AG09319 (cell line): ENCODE measurements around the gene C5orf58.

Source experiments
- DNase-seq: peaks from one replicate; pipeline ENCODE4 v3.0.0-alpha.2; 2010; ENCODE audit warnings: low read depth; ENCODE audit errors: extremely low read depth
- TF ChIP-seq, protein P1 (sequence below): IDR thresholded peaks from 2 replicates; pipeline ENCODE4 v1.5.1; 2011; ENCODE audit warnings: low read depth, mild to moderate bottlenecking, inconsistent platforms, low read length, moderate library complexity

C5orf58 gene

DNA sequence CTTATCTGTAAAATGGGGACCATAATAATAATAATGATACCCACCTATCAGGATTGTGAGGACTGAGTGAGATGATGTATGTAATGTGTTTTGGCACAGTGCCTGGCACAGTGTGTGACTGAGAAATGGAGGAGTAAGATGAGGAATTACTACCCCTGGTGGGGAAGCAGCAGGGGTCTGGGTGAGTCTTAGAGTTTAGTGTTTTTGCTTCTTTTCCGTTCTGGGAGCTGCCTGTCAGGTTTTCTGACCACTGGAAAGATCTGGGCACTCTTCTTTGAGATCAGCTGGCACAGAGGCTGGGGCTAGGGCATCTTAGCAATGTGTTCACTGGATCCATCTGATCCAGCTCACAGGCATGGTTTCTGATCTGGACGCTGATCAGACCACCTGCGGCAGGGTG lies 56.3 kb downstream of the C5orf58 start:
- TF ChIP-seq, protein P1, sequence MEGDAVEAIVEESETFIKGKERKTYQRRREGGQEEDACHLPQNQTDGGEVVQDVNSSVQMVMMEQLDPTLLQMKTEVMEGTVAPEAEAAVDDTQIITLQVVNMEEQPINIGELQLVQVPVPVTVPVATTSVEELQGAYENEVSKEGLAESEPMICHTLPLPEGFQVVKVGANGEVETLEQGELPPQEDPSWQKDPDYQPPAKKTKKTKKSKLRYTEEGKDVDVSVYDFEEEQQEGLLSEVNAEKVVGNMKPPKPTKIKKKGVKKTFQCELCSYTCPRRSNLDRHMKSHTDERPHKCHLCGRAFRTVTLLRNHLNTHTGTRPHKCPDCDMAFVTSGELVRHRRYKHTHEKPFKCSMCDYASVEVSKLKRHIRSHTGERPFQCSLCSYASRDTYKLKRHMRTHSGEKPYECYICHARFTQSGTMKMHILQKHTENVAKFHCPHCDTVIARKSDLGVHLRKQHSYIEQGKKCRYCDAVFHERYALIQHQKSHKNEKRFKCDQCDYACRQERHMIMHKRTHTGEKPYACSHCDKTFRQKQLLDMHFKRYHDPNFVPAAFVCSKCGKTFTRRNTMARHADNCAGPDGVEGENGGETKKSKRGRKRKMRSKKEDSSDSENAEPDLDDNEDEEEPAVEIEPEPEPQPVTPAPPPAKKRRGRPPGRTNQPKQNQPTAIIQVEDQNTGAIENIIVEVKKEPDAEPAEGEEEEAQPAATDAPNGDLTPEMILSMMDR, result no peak
- no peak for DNase-seq

DNA sequence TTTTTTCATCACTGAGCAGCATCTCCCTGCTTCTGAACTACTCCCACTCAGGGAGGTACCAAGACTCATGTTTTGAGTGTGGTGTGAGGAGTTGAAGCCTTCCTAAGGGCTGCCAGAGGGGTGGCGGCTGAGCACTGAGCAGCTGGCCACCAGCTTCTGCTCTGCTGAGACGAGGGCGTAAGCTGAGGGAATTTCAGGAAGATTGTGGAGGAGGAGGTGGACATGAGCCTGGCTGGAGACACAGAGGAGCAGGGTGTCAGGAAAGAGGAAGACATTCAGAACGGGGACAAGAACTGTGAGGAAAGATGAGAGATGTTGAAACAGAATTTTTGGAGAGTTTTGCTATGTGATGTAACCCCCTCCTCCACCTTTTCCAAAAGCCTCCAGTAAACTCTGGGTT lies 57.0 kb downstream of the C5orf58 start:
- TF ChIP-seq, protein P1, result no peak
- DNase-seq, result no peak

DNA sequence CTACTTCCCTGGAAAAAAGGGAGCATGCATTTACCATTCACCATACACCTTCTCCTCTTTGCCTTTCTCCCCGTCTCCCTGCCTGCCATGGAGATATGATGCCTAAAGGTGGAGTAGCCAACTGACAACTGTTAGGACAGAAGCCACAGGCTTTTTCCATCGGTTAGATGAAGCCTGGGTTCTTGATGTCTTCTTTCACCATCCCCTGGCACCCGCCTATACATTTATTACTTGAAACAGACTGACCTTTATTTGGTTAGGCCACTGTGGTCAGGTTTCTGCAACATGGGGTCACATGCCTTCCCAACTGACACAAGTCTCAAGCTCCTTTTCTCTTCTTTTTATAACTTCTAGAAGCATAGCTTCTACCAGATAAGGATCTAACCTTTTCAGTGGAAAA lies 57.7 kb downstream of the C5orf58 start:
- TF ChIP-seq, protein P1, result no peak
- DNase-seq, result no peak

DNA sequence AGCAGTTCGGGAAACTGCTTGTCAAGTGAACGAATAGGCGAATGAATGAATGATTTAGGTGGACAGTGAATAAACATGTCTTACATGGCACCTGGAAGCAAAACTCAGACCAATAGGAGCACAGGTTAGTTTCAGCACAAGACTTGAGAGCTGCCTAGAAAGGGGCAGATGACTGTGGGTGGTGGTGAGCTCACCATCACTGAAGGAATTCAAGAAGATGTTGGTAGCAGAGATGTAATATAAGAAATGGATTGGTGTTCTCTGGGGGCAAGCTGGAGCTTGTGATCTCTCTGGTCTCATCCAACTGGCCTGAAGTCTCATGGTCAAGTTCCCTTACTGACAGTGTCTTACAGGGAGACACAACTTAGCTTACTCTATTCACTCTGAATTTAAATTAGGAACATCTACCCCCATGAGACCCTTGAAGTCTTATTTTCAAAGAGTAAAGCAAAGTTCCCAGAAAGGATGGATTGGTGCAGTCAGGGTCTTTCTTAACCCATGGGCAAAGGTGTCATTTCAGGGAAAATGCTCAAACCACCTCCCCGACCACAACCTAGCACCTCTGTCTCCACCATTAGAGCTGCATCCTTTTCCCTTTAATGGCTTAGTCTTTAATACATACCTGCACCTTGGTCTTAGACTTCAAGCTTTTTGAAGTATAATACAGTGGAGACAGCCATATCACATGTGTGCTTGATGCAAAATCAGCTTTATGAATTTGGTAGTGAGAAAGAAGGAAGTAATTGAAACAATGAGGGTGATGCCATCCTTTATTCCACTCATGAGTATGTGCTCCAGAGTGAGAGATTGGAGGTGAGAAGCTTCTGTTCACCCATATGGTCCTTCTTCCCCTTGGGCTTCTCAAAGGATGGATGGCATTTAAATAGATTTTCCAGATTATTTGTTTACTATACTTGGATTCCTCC lies 59.7 kb downstream of the C5orf58 start:
- no peak for DNase-seq
- TF ChIP-seq, protein P1, result no peak

DNA sequence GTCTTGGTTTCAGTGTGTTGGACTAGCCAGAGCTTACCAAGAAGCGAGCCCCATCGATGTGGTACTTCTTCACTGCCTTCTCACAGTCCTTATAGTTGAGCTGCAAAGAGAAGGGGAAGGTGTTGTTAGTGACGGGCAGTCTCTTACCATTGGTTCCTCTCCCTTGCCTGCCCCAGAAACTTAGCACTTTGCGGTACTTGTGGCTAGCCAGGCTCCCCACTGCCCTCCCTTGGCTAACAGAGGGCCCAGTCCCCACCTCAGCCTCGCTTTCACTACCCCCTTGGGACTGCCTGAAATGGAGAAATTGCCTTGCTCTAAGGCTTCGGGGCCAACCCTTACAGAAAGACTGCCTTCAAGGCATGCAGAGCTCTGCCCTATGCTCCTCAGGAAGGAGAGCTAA lies 60.5 kb downstream of the C5orf58 start:
- no peak for DNase-seq

GRCh38 chr5:170294057-170294456 lies 61.3 kb downstream of the C5orf58 start:
- TF ChIP-seq, protein P1, result no peak
- no peak for DNase-seq

More for the DNA sequence above, 60.5 kb downstream of the C5orf58 start:
- TF ChIP-seq, protein P1, result no peak

DNA sequence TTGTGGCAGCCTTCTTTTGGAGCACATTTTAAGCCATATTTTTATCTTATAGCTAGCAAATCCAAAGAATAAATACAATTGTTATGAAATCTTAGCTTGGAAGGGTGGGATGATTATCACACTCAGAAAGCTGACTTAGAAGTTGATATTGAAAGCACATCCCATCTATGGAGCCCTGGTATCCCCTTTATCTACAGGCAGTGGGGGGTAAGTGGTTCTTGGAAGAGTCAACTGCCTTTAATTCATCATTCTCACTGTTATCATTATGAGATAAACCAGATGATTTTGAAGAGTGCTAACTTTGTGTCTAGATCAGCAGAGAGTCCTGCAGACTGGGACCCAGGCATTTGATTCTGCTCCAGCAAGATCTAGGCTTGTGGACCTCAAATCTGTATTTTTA lies 61.8 kb downstream of the C5orf58 start:
- no peak for DNase-seq

More for the DNA sequence above, 61.8 kb downstream of the C5orf58 start:
- TF ChIP-seq, protein P1, result no peak
